GM18498 (cell line): ENCODE data around the gene GPC6.

Experiments used
- ATAC-seq: cut with Tn5 transposase; IDR thresholded peaks from one replicate; pipeline ENCODE4 v1.9.1; 2021; ENCODE audit warnings: mild to moderate bottlenecking, moderate library complexity; ENCODE audit not compliant: unreplicated experiment

Gene GPC6

DNA sequence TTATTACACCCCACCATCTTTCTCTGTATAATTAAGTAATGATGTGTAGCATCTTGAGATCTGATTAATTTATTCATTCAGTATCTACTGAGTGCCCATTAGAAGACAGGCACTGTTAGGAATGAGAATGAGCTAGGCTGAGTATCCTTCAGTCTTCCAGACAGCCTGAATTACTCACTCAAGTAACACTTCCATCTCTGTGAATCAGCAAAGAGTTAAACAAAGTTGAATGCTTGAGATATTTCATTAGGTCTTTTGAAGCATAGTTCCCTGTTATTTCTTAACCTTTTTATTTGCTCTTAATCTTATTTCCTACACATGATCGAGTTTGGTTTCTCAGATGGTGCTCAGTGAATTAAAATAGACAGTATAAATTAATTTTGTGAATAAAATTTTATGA, 839.1 kb downstream of the GPC6 start:
- ATAC-seq, result no peak

DNA sequence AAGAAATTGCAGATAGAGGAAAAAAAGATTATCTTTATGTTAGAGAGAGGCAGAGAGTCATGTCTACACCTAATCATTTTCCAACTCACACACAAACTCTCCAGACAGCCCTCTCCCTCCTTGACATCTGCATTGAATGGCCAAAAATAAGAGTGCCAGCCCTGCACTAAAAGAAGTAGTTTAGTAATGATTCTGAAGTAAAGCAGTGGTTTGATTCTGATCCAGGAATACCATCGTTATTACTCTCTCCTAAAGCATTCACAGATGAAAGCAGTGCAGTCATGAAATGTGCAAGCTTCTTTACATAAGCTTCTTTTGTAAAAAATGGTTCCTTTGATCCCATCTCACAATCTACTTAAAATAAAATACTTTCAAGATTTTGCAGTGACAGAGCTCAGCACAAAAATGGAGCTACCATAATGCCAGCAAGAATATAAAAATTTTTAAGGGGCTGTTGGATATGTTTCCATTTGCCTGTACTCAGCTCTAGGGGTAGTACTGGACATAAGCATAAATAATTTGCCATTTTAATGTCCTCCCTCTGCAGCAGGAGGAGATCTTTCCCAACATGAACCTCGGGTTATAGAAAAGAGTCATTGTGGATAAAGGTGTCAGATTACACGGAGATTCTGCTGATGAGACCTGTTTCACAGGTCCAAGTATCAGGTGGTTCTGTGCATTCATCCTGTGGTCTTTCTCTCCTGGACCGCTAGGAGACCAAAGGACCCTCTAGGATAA, 846.6 kb downstream of the GPC6 start:
- ATAC-seq, result no peak

DNA sequence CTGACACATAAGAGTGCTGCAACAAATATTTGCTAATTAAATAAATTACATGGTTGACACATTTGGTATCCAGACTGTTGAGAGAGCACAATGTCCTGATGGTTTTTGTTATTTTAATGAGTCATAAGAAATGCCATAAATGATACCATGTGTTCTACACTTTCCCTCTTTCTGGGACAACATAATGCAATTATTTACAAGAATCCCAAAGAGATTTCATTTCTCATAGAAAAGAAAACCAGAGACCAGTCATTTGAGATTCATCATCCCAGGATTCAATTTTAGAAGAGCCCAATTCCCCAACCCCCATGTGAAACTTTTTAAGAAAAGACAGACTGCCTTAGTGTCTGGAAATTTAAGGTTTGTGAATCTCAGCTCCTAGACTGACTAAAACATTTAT, 853.3 kb downstream of the GPC6 start:
- ATAC-seq, result no peak

DNA sequence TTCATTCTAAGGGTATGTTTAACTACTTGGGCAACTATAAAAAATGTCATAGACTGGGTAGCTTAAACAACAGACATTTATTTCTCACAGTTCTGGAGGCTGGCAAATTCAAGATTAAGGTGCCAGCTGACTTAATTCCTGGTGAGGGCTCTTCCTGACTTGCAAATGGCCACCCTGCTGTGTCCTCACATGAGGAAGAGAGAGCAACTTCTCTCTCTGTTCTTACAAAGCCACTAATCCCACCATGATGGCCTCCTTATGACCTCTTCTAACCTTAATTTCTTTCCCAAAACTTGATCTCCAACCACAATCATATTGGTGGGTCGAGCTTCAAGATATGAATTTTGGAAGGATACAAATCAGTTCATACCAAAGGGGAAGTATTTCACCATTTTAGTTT, 853.9 kb downstream of the GPC6 start:
- ATAC-seq, result no peak

DNA sequence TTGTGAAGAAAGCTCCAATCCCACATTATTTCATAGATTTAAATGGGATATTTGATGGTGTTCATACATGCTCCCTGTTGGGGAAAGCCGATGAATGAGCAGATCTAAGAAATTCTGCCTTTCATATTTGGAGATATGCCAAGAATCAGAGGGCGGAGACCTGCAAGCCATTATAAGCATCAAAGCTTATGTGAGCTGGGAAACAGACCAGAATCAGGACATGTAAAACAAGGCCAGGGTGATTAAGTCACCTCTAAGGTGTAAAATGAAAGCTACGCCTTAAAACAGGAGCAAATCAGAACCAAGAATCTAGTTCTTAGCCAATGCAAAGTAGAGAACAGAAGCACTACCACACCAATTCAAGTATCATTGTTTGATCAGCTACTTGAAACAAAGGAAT, 860.5 kb downstream of the GPC6 start:
- no peak for ATAC-seq

DNA sequence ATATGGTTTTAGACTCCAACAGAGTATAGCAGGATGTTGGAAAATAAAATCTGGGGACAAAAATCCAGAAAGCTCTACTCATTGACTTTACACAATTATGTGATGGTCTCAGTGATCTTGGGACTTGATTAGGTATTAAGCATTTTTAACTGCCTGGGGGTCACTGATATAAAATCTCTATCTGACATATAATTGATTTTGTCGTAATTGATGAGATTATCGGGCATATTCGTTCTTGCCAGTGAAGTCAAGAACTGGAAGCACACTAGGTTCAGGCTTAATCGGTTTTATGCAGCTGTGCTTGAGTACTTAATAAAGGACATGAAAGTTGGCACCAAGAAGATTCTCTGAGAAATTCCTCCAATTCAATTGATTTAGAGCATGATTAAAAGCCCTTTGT, 862.1 kb downstream of the GPC6 start:
- ATAC-seq, result no peak

DNA sequence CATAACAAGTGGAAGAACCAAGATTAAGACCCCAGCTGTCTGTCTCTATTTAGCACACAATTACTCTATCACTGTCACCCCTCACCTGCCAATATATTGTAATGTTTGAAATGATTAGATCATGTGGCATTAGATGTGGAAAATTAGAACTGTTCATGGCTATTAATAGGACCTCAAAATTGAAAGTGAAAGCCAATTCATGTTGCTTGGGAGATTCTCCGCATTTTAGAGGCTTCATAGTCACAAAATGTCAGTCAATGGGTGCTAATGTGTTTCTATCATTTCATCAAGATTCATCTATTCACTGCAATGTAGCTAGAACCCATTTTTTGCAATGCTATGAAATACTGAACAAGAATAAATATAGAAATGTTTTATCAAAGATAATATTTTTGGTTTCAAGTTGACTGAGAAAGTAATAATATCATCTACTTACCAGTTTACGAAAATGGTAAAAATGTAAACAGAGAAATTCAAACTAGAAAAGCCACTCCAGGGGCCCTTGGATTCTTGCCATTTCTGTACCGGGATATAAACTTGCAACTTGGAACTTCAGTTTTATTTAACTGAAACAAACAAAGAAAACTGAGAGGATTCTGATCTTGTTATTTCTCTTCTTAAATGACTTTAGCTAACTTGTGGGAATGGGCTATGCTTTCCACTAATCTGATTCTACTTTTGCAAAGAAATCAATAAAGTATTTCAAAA, 864.3 kb downstream of the GPC6 start:
- no peak for ATAC-seq

DNA sequence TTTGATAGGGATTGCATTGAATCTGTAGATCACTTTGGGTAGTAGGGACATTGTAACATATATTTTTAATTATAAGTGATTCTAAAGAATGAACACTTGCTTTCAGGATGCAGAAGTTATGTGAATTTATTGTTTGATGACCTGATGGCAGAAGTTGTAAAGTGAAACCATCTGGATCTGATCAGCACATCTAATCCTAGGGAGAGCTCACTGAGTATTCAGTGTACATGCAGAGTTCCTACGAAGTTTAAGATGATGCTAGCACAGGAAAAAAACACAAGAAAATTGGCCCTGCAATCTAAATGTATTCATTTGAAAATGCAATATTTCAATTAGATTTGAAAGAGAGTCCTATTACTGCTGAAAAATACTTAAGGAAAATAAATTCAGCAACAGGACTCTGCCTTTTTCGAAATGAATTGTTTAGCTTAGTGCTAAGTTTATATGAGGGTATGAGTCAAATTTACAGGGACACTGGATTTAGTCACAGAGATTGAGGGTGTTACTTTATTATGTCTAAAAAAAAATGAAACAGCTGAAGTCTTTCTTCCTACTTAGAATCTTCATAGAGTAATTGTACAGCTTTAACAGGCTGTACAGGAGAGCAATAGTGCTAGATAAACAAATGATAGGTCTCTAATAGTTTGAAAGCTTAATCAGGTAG, 867.2 kb downstream of the GPC6 start:
- no peak for ATAC-seq

DNA sequence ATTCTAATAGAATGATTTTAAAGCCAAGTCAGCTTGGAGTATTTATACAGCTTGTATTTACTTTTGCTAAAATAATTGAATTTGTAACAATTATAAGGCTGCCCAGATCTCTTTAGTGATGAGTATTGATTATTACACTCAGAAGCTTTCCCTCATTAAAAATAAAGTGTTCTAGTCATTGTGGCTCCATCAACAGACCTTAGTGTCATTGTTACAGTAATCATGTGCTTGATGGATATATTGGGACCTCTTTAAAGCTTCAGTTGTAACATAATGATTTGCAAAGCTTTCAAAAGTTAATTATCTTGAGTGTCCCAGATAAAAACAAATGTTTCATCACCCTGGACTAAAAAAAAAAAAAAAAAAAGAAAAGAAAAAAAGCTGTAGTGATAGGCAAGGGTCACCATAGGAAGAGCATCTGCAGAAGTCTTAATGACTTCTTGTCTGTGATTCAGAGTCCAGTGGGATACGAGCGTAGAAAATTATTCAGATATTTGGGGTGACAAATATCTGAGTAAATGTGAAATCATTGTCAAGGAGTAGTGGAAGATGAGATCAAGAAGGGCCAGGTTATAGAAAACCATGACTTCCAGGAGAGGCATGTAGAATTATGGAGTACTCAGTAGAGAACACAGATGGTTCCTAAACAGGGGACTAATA, 883.2 kb downstream of the GPC6 start:
- no peak for ATAC-seq

DNA sequence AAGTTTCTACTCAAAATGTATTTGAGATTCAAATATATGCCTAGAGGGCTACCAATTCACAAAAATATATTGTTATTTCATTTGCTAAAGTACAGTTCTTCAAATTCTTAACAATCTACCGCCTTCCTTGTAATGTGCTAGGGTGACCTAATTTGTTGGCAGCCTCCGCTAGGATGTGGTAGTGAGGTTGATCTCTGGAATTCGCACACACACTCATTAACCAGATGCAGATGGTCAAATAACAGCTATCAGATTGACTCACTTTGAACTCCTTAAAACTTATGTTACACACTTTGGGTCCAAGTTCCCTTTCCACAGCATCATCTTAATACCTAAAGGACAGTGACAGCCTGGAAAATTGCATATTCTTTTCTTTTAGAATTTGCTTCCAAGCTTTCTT, 885.6 kb downstream of the GPC6 start:
- ATAC-seq, result no peak

DNA sequence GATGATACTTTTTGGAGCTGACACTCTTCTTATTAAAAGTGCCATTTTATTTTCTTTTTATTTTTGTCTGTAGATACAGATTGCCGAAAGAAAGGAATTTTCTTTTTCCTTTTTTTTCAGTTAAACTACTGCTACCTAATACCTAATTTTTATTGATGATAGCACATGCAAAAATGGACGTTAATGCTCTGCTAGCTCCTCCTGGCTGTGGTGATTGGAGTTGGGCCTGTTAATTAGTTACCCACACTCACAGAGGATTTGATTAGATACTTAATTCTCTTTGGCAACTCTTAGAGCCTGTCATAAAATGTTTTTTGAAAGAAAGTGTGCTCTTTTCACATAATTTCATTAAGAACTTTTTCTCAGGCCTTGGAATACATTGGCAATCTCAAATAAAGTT, 886.1 kb downstream of the GPC6 start:
- ATAC-seq, result no peak

DNA sequence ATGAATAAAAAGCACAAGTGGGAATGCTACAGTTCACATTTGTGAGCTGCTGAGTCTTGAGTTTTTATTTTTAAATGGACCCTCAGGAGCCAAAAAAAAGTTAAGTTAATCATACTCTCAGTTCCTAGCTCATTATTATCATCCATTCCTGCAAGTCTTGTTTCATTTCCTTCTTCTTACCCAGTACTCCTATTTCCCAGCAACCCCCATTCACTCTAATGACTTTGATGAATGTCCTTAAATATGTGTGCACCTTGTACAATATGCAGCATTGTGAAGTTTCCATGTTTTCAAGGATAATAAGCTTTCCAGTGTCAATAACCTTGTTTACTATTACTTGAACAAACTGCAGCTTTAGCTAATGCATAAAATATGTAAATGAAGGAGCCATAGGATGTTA, 886.6 kb downstream of the GPC6 start:
- no peak for ATAC-seq

DNA sequence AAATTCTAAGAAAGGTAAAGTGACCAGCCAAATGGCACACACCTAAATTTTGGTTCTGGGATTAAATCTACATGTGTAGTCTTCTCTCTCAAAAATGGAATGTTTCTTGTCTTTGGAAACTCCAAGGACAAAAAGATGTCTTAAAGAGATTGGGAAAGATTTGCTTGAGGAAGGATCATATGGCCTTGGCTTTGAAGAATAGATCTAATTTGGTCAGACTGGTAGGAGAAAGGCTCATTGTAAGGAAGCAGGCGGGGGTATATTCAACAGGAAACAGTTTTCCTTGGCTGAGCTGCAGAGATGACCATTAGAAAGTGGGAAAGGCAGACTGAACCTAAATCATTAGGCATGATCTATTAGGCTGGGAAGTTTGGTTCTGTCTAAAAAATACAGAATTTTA, 887.6 kb downstream of the GPC6 start:
- no peak for ATAC-seq

DNA sequence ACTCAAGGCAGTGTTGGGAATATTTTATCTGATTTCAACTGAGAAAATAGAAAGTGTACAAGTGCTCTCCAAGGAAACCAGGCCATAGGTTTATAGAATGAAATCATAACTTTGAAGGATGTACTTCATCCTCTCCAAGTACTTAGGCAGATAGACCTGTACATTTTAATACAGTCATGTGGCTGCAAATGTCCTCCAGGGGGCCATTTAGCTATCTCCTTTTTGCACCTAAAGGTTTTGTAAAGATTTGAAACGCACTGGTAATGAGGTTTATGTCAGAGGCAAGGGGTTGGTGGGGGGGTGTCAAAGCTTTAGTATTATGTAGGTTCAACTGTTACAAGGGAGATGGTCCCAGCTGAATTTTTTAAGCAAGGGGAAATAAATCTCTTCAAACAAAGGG, 888.4 kb downstream of the GPC6 start:
- no peak for ATAC-seq

DNA sequence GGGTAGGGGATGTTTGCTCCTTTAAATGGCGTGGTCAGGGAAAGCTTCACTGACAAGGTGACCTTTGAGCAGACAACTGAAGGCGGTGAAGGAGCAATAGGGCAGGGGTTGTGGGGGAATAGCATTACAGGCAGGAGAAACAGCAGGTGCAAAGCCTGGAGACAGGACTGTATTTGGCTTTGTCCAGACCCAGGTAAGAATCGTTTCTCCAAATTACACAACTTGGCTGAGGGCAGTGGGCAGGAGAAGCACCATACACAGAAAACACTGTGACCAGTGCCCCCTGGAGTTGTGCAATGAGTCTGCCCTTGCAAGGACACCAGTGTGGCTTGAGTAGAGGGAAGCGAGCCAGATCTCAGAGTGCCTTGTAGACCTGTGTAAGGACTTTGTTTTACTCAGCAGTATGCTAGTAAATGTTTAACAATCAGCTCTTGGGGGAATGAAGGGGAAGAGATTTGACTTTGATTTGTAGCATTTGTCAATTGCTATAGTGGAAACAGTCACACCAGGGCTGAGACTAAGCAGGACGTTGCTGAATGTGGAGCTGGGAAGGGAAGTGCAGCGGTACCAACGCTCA, 892.8 kb downstream of the GPC6 start:
- ATAC-seq, result no peak

DNA sequence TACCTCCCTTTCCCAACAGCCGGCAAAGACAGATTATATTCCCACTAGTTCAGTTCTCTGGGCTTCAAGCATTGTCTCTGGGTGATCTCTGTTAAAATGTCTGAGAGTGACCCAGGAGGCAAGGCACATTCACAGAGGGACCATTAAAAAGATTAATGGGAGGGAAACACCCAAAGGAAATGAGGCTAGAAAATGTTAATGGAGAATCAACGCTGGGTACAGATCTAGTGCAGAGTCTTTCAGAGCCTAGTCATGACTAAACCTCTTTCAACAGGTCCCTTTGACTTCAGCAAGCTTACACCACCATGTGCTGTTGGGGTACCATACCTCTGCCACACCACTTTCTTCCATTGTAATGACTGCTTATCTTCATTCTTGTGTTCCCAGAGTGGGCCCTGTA, 894.3 kb downstream of the GPC6 start:
- ATAC-seq, result no peak

DNA sequence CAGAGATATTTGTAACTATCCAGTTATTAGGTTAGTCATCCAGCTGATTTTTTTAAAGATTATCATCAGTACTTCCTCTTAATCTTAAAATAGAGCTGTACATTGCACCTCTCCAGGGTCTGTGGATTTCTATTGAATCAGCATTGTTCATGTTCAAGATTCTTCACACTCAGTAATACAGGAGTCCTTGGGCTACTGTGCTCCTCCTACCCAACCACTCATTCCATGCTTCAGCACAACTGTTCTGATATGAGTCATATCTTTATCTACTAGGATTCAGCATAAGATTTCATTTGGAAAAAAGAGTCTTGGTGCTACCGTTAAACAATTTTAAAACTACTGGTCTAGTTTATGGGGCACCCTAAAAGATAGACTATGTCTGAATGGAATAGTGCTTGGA, 895.1 kb downstream of the GPC6 start:
- ATAC-seq, result no peak

DNA sequence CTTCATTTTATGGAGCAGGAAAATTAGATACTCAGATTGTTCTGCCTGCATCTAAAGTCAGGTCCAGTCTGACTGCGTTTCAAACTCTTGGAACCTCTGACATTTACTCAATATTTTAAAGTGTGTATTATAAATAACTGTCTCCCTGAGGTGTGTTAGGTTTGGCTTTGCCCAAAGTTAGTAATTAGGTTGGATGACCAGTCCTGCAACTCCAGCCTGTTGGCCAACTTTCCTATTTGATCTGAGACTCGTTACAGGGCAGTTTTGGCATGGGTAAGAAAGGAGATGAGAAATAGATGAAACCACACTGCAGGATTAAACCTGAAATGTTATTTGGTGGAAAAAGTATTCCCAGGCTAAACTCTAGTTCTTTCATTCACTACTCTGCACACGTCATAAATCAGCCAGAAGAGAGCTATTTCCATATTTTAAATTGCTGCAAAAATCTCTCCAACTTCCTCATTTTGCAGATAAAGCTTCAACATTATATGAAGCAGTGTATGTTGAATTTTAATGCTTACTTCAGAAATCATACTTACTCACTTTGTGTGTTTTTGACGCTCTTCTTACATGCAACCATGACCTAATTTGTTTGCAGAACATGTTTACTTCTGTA, 895.8 kb downstream of the GPC6 start:
- no peak for ATAC-seq

DNA sequence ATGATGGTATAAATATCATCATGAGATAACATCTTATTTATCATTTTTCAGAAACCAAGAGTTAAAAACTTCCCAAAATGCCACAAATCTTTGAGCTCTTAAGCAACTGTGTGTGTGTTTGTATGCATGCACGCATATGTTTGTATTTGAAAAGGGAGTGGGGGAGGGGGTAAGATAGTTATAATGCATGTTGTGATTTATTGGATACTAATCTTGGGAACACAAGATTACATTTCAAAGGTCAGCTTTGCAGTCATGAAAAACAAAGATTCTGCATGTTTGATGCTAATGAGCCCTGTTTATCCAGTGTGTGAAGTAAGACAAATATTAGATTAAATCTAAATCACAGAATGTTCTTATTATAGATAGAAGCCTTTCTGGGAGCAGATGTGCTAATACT, 897.0 kb downstream of the GPC6 start:
- ATAC-seq, result no peak

DNA sequence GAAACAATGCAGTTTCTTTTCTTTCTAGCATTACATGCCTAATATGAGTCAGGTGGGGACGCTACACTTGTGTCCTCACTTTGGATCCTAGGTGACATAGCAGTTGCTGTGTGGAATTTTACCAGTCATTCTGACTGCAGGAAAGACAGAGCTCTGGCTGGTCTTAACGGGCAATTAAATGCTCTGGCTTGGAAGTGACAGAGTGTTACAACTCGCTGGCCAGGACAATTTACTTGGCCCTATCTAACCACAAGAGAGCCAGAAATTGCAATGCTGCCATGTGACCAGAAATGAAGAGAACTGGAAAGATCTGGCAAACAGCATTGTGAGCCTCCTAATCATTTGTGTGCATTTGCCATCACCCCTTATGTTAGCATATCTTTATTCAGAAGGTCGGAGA, 901.8 kb downstream of the GPC6 start:
- ATAC-seq, result no peak

DNA sequence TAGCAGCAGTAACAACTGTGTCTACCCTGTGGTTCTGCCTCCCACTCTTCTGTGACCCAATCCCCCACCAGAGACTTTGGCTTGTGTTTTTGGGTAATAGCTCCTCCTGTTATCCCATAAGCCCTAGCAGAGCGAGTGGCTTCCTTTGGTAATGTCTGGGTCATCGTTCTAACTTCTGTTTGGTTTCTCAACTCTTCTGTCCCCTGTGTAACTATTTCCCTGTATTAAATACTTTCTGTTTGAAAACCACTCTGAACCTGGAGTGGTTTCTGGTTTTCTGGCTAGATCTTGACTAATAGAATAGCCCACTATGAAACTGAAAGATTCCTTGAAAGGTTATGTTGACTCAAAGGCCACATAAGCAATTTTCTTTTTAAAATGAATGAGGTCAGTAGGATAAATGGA, 902.9 kb downstream of the GPC6 start:
- ATAC-seq, result no peak
